ENCODE measurements around the gene ATP1A3.

- TF ChIP-seq POLR2AphosphoS5 (IDR thresholded peaks at IDR 0.05; ENCODE audit: low read depth, low read length) (no peak), REST (IDR thresholded peaks at IDR 0.05; ENCODE audit: insufficient read depth in 1 of 2, low read depth in 2 of 2, low read length in 2 of 2) (no peak), TAF1 (IDR thresholded peaks at IDR 0.05; ENCODE audit: borderline replicate concordance, insufficient read depth, low read length) (no peak)
These were observed 12.5 kb upstream of the ATP1A3 start for GRCh38 chr19:42006569-42006968.
